ENCODE results near the gene MED27.

Gene MED27

DNA sequence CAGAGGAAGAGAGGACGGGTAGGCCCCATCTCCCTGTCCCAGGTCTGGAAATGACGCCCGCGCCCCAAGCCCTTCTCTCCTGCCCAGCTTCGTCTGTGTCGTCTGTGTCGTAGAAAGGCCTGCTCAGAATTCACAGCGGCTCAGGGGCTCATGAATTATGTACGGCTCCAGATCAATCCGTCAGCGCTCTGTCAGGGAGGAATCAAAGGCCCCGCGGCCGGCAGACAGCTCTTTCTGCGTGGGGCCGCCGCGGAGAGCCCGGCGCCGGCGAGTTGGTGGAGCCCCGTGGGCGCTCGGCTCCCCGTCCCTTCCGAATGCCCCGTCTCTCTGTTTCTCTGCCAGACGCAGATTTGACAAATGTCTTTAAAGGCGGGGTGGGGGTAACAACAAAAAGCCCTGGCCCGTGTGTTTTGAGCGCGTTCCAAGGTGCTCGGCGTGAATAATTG lies 255.9 kb downstream of the MED27 start:
- H3K4me3 ChIP-seq (ENCODE audit: low read length), result no peak overlapping the region
- no peak for TF ChIP-seq ZNF274 (IDR thresholded peaks at IDR 0.05; ENCODE audit: low read depth, low read length)

DNA sequence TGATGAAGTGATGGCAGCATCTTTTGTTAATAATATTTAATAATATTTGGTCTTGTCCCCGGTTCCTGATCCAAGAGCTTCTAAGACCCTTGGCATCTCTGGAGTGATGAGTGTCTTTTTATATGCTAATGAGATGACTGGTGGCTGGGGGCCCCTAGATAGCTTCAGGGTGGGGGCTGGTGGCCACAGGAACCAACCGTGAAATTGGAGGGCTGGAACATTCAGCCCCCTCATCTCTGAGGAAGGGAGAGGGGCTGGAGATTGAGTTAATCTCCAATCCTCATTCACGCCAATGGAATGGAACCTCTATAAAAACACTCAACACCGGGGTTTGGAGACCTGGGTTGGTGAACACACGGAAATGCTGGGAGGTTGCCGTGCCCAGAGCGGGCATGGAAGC lies 261.6 kb downstream of the MED27 start:
- TF ChIP-seq ZNF274 (IDR thresholded peaks at IDR 0.05; ENCODE audit: low read depth, low read length), result no peak
- H3K4me3 ChIP-seq (ENCODE audit: low read length), result no peak overlapping the region

DNA sequence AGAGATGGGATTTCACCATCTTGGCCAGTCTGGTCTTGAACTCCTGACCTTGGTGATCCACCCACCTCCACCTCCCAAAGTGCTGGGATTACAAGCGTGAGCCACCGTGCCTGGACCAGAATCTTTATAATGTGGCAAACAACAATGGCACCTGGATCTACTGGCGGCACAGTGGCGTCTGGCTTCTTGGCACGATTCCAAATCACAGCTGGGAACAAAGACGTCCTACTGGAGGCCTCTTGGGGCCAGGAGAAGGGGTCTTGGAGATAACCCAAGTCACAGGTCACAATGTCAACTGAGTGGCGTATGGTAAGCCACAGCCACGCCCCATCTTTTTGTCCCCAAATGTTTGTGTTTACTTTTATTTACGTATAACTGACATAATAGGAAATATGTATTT lies 262.0 kb downstream of the MED27 start:
- no peak for TF ChIP-seq ZNF274 (IDR thresholded peaks at IDR 0.05; ENCODE audit: low read depth, low read length)
- H3K4me3 ChIP-seq (ENCODE audit: low read length), result no peak overlapping the region

DNA sequence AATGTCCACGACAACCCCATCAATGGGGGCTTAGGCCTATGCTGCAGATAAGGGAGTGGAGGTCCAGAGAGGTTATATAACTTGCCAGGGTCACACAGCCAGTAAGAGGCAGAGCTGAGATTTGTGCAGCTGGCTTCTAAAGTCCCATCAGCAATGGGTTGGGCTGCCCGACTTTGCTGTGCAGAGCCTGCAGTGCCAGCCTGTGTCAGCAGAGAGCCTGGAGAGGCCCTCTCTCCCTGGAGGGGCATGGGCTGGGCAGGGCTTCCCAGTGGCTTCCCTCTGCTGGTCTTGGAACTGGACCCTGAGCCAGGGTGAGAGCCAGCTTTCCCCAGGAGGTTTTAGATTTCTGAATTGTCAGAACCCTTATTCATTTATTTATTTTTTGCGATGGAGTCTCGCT lies 262.6 kb downstream of the MED27 start:
- H3K4me3 ChIP-seq (ENCODE audit: low read length), result no peak overlapping the region
- TF ChIP-seq ZNF274 (IDR thresholded peaks at IDR 0.05; ENCODE audit: low read depth, low read length), result no peak

DNA sequence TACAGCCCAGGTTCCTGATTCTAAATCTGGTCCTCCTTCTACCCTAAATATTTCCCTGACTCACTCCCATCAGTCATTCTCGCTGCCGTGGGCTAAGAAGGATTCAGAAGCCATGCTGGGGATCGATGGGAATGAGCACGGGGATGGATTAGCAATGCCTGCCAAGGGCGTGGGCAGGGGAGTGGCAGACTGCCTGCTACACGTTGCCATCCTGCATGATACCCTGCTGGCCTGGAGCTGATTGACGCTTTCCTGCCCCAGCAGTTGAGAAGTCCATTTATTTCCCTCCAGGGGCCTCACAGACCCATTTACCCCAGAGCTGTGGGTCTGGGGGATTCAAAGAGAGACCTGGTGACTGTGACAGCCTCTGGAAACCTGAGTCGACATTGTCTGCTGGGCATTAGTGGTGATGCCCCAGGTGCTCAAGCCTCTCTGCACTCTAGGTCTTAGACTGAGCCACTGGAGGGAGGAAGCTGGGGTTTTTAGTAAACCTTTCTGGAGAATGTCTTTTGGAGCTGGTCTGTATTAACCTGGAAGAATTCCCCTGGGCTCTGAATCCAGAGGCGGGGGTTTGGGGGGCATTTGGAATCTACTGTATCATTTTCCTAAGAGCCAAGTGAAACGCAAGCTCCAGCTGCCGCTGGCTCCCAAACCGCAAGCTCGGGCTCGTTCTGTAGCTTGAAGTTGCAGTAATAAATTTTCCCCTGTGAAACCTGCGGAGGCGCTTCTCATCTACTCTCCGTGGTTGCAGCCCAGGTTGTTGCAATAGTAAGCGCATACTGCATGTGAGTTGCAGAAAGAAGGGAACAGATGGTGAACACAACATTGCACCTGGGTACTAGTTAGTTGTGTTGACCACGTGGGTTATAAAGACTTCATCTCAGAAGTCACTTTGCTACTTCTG lies 263.4 kb downstream of the MED27 start:
- TF ChIP-seq ZNF274 (IDR thresholded peaks at IDR 0.05; ENCODE audit: low read depth, low read length), result no peak
- H3K4me3 ChIP-seq (ENCODE audit: low read length), result no peak overlapping the region

DNA sequence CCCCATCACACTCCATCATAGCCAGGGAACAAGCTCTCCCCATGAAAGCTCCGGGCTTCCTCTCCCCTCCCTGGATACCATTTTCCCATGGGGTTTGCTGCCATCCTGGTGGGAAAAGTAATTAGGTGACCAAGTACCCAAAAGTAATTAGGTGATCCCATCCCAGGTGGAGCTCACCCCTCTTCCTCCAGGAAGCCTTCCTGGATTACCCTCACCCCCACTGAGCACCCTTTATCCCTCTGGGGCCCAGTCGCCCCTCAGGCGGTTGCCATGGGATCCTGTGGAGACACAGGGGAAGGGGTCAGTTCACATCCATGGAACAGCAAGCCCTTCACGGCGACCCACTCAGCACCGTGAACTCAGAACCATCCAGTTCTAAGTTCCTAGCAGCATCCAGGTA lies 265.0 kb downstream of the MED27 start:
- no peak overlapping the region for H3K4me3 ChIP-seq (ENCODE audit: low read length)
- TF ChIP-seq ZNF274 (IDR thresholded peaks at IDR 0.05; ENCODE audit: low read depth, low read length), result no peak

DNA sequence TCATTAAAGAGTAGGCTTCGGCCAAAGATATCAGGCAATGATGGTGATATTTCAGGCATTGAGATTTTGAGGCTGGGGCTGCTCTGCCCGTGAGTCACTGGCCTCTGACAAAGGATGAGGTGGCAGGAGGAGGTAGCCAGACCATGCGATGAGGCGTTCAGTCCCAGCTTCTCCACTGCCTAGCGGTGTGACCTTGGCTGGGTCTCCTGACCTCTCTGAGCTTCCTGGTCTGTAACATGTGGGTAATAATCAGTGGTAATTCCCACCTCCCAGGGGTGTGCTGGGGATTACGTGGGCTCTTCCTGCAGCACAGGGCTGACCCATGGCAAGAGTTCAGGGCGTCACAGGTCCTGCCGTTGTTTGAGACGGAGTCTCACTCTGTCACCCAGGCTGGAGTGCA lies 266.6 kb downstream of the MED27 start:
- TF ChIP-seq ZNF274 (IDR thresholded peaks at IDR 0.05; ENCODE audit: low read depth, low read length), result no peak

DNA sequence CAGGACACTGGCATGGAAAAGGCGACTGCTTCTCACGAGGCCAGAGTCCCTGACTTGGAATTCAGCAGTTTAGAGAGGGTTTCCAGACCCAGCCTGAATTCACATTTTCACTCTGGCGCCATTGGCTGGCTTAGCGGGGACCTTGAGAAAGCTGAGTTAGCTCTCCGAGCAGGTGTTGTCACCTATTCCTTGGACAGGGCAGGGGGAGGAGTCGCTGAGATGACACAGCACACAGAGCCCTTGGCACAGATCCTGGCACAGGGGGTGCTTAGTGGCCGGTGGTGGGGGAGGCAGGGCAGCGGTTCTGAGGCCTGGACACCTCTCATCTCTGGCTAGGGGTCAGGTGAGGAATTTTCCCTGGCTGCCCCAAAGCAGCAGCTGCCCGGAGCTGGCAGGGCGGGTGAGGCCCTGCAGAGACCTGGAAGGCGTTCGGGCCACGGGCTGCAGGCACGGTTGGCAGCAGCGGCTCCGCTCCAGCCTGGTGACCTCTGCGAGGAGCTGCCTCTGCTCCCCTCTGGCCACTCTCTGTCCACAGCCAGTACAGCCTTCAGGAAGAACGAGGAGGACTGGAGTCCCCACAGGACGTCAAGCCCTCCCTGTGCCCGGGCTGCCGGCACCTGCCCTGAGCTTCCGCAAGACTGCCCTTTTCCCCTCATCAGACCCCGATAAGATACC lies 267.4 kb downstream of the MED27 start:
- TF ChIP-seq ZNF274 (IDR thresholded peaks at IDR 0.05; ENCODE audit: low read depth, low read length), result no peak
- no peak overlapping the region for H3K4me3 ChIP-seq (ENCODE audit: low read length)

More for the DNA sequence above, 266.6 kb downstream of the MED27 start:
- no peak overlapping the region for H3K4me3 ChIP-seq (ENCODE audit: low read length)

DNA sequence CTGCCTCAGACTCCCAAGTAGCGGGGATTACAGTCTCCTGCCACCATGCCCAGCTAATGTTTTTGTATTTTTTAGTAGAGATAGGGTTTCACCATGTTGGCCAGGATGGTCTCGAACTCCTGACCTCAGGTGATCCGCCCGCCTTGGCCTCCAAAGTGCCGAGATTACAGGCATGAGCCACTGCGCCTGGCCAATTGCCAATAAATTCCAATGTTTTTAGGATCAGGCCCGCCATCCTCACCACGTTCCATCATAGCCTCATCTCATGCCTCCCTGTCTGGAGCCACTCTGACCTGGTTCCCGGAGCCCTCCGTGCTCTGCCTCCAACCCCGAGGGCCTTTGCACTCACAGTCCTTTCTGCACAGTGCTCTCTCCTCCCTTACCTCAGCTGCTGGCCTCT lies 268.3 kb downstream of the MED27 start:
- no peak overlapping the region for H3K4me3 ChIP-seq (ENCODE audit: low read length)
- no peak for TF ChIP-seq ZNF274 (IDR thresholded peaks at IDR 0.05; ENCODE audit: low read depth, low read length)

DNA sequence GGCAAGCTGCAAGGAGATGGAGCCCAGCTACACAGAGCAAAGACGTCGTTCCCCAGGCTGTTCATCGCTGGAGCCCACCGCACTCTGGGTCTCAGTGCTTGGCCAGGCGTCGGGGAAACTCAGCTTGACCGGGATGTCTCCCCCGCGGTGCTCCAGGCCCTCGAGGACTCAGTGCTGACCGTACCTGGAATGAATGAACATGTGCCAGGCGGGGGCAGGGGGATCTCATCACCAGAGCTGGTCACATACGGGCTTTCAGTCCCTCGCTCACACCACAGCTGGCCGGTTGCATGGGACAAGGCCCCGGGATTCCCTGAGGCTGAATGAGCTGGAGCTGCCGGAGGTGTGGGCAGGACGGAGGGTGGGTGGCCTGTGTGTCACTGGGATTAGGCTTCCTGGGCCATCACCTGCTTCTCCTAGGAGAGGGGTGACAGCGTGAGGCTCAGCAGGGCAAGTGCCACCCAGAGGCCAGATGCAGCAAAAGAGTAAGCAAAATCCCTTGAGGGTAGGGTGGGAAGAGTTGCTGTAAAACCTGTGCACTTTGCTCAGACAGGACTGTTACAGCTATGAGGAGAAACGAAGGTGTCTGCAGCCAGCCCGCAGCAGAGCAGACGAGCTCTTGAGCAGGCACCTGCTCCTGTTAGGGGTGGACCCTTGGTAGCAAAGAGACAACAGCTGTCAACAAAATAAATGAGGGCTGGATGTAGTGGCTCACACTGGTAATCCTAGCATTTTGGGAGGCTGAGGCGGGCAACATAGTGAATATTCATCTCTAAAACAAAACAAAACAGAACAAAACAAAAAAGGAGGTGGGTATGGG lies 269.1 kb downstream of the MED27 start:
- no peak overlapping the region for H3K4me3 ChIP-seq (ENCODE audit: low read length)
- TF ChIP-seq ZNF274 (IDR thresholded peaks at IDR 0.05; ENCODE audit: low read depth, low read length), result no peak

All from GM08714 (cell line).